Measurements from ENCODE around the gene MPP3. TPM values are rescaled to one million over a fixed set of nuclear protein-coding genes. Genes with fewer than 3 reads are reported as not detected.

Gene MPP3
- total and polyA plus RNA-seq, 4 donors: 9.9 to 38.7 (median 24.6) TPM

DNA sequence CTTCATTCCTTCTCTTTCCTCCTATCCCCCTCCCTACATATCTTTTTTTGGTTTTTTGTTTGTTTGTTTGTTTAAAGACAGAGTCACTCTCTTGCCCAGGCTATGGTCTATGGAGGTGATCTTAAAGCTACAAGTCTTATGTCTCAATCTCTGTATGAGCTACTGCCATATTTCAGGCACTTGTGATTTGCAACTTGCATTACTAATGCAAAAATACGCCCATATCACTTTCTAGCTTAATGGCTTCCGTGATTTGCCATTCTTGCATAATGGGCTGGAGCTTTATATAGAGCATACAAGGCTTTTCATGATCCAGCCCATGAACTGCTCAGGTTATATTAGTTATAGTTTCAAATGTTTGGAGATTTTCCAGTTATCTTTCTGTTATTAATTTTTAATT is 45.2 kb downstream of the MPP3 start:
- H3K27ac ChIP-seq (ENCODE audit: low read depth in 1 of 2, low read length in 1 of 2): no peak overlapping the region
- H3K9me3 ChIP-seq (ENCODE audit: control insufficient read depth in 4 of 4, insufficient read depth in 3 of 4, low read length in 3 of 4): no peaks in the 10 kb centered on the region
- 60 to 68% methylated on average over 2 of the region's 2 CpGs for WGBS, 2 donors
- ATAC-seq (ENCODE audit: insufficient read depth, low FRiP score): no peak
- no peaks in the 10 kb centered on the region for H3K4me1 ChIP-seq (ENCODE audit: control insufficient read depth in 5 of 5, insufficient read depth in 5 of 5, low read length in 5 of 5)
- no peak overlapping the region for H3K4me3 ChIP-seq
- H3K36me3 ChIP-seq (ENCODE audit: control insufficient read depth in 4 of 4, insufficient read depth in 4 of 4, low read length in 4 of 4): no peaks in the 10 kb centered on the region
- TF ChIP-seq, protein P1, sequence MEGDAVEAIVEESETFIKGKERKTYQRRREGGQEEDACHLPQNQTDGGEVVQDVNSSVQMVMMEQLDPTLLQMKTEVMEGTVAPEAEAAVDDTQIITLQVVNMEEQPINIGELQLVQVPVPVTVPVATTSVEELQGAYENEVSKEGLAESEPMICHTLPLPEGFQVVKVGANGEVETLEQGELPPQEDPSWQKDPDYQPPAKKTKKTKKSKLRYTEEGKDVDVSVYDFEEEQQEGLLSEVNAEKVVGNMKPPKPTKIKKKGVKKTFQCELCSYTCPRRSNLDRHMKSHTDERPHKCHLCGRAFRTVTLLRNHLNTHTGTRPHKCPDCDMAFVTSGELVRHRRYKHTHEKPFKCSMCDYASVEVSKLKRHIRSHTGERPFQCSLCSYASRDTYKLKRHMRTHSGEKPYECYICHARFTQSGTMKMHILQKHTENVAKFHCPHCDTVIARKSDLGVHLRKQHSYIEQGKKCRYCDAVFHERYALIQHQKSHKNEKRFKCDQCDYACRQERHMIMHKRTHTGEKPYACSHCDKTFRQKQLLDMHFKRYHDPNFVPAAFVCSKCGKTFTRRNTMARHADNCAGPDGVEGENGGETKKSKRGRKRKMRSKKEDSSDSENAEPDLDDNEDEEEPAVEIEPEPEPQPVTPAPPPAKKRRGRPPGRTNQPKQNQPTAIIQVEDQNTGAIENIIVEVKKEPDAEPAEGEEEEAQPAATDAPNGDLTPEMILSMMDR (IDR thresholded peaks at IDR 0.05; ENCODE audit: control extremely low read depth, extremely low read depth): no peak
- H3K27me3 ChIP-seq (ENCODE audit: control insufficient read depth in 3 of 3, insufficient read depth in 3 of 3, low read length in 2 of 3): peaks cover 0 to 3% (median 2%) of the 10 kb centered on the region in 3 donors
- H3K9ac ChIP-seq (ENCODE audit: insufficient read depth in 1 of 2, low read length in 2 of 2): no peak overlapping the region
- no peak for DNase-seq

DNA sequence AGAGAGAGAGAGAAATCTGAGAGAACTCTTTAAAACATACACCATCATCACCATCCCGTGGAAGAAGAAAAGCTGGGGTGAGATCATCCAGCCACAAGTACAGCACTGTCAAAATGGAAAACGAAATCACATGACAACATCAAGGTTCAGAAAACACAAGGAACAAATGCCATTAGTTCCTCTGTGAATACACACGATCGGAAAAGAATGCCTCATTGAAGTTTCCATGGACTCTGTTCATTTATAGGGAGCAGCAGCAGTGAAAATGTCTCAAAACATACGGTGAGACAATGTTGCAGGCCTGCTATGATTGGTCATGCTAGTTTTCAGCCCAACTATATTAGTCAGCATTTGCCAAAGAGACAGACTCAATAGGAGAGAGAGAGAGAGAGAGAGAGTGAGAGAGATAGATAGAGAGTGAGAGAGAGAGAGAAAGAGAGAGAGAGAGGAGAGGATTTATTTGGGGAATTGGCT is 48.3 kb downstream of the MPP3 start:
- TF ChIP-seq, protein P1 (IDR thresholded peaks at IDR 0.05; ENCODE audit: control extremely low read depth, extremely low read depth): no peak
- Histone ChIP-seq H3K4me3 (no peak overlapping the region), H3K4me1 (ENCODE audit: control insufficient read depth in 5 of 5, insufficient read depth in 5 of 5, low read length in 5 of 5) (peaks cover 0 to 1% (median 0%) of the 10 kb centered on the region in 5 donors), H3K27me3 (ENCODE audit: control insufficient read depth in 3 of 3, insufficient read depth in 3 of 3, low read length in 2 of 3) (peaks cover 0 to 15% (median 7%) of the 10 kb centered on the region in 3 donors), H3K9me3 (ENCODE audit: control insufficient read depth in 4 of 4, insufficient read depth in 3 of 4, low read length in 3 of 4) (no peaks in the 10 kb centered on the region), H3K9ac (ENCODE audit: insufficient read depth in 1 of 2, low read length in 2 of 2) (no peak overlapping the region), H3K27ac (ENCODE audit: low read depth in 1 of 2, low read length in 1 of 2) (no peak overlapping the region), H3K36me3 (ENCODE audit: control insufficient read depth in 4 of 4, insufficient read depth in 4 of 4, low read length in 4 of 4) (no peaks in the 10 kb centered on the region)
- WGBS, 2 donors: 72 to 82% methylated on average over 5 of the region's 5 CpGs
- DNase-seq (no peak), ATAC-seq (ENCODE audit: insufficient read depth, low FRiP score) (no peak)

GRCh38 chr17:43784068-43784467 is 48.9 kb downstream of the MPP3 start:
- 69 to 80% methylated on average over 2 of the region's 2 CpGs for WGBS, 2 donors
- DNase-seq (no peak), ATAC-seq (ENCODE audit: insufficient read depth, low FRiP score) (no peak)
- TF ChIP-seq, protein P1 (IDR thresholded peaks at IDR 0.05; ENCODE audit: control extremely low read depth, extremely low read depth): no peak
- no peaks in the 10 kb centered on the region for H3K9me3 ChIP-seq (ENCODE audit: control insufficient read depth in 4 of 4, insufficient read depth in 3 of 4, low read length in 3 of 4)
- H3K4me3 ChIP-seq: no peak overlapping the region
- no peaks in the 10 kb centered on the region for H3K36me3 ChIP-seq (ENCODE audit: control insufficient read depth in 4 of 4, insufficient read depth in 4 of 4, low read length in 4 of 4)
- H3K9ac ChIP-seq (ENCODE audit: insufficient read depth in 1 of 2, low read length in 2 of 2): no peak overlapping the region
- H3K27me3 ChIP-seq (ENCODE audit: control insufficient read depth in 3 of 3, insufficient read depth in 3 of 3, low read length in 2 of 3): peaks cover 0 to 19% (median 7%) of the 10 kb centered on the region in 3 donors
- peaks cover 0 to 4% (median 4%) of the 10 kb centered on the region in 5 donors for H3K4me1 ChIP-seq (ENCODE audit: control insufficient read depth in 5 of 5, insufficient read depth in 5 of 5, low read length in 5 of 5)
- no peak overlapping the region for H3K27ac ChIP-seq (ENCODE audit: low read depth in 1 of 2, low read length in 1 of 2)

All from lung (tissue), 12 donors.